PFSK-1 (cell line): ENCODE measurements around the gene COX8A.

ENCODE experiments used
- POLR2AphosphoS5 ChIP-seq: IDR thresholded peaks from 2 replicates; pipeline ENCODE4 v1.6.1; 2012; ENCODE audit warnings: low read depth, mild to moderate bottlenecking, control low read depth, low read length, moderate library complexity
- SIN3A ChIP-seq: IDR thresholded peaks from 2 replicates; pipeline ENCODE4 v1.6.1; 2012; ENCODE audit warnings: mild to moderate bottlenecking, low read length, moderate library complexity, borderline replicate concordance; ENCODE audit not compliant: insufficient read depth
- TAF1 ChIP-seq: IDR thresholded peaks from 2 replicates; pipeline ENCODE4 v1.6.1; 2012; ENCODE audit warnings: low read length, control low read depth, borderline replicate concordance; ENCODE audit not compliant: insufficient read depth
- TF ChIP-seq, protein P1 (sequence below), 2 experiments: IDR thresholded peaks; 2 replicates each; pipeline versions ENCODE4 v1.6.1 to v1.8.0; 2011 to 2012; ENCODE audit warnings: low read depth in 2 of 2, low read length in 2 of 2, control low read depth in 1 of 2, inconsistent platforms in 1 of 2, mild to moderate bottlenecking in 1 of 2, moderate library complexity in 1 of 2; ENCODE audit not compliant: insufficient read depth in 1 of 2

DNA sequence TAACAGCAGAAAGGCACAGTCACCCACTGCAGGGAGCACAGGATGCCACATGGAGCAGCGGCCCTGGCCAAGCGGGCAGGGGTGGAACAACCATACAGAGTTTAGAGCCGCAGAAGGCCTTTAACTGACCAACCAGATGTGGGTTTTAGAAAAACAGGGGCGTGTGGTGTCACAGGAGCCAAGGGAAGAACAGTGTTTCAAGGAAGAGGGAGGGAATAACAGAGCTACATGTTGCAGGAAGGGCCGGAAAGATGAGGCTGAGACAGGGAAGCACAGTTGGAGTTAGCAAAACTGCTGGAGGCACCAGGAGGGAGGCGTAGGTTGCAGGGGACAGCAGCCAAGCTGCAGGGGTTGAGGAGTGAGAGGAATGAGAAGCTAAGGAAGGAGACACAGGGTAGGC is 43.4 kb upstream of the COX8A start:
- TF ChIP-seq TAF1 (no peak), POLR2AphosphoS5 (no peak), SIN3A (no peak)
- TF ChIP-seq, protein P1, sequence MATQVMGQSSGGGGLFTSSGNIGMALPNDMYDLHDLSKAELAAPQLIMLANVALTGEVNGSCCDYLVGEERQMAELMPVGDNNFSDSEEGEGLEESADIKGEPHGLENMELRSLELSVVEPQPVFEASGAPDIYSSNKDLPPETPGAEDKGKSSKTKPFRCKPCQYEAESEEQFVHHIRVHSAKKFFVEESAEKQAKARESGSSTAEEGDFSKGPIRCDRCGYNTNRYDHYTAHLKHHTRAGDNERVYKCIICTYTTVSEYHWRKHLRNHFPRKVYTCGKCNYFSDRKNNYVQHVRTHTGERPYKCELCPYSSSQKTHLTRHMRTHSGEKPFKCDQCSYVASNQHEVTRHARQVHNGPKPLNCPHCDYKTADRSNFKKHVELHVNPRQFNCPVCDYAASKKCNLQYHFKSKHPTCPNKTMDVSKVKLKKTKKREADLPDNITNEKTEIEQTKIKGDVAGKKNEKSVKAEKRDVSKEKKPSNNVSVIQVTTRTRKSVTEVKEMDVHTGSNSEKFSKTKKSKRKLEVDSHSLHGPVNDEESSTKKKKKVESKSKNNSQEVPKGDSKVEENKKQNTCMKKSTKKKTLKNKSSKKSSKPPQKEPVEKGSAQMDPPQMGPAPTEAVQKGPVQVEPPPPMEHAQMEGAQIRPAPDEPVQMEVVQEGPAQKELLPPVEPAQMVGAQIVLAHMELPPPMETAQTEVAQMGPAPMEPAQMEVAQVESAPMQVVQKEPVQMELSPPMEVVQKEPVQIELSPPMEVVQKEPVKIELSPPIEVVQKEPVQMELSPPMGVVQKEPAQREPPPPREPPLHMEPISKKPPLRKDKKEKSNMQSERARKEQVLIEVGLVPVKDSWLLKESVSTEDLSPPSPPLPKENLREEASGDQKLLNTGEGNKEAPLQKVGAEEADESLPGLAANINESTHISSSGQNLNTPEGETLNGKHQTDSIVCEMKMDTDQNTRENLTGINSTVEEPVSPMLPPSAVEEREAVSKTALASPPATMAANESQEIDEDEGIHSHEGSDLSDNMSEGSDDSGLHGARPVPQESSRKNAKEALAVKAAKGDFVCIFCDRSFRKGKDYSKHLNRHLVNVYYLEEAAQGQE (IDR thresholded peaks at IDR 0.05; ENCODE audit: insufficient read depth in 1 of 2, low read depth in 2 of 2, low read length in 2 of 2): no peak
